ENCODE results near the gene CTTNBP2NL. TPM values are rescaled to one million over a fixed set of nuclear protein-coding genes. Genes with fewer than 3 reads are reported as not detected.

The CTTNBP2NL gene
- total RNA-seq, 2 experiments from 2014 or later: 1.0 to 1.4 TPM

GRCh38 chr1:112369392-112370285 is 26.4 kb upstream of the CTTNBP2NL start:
- Mint-ChIP-seq H3K27me3 (ENCODE audit: low read depth) (peaks cover 32% of the 10 kb centered on the region), H3K27ac (no peak overlapping the region), H3K4me1 (ENCODE audit: low read depth) (peaks cover 3% of the 10 kb centered on the region), H3K9me3 (no peaks in the 10 kb centered on the region), H3K36me3 (ENCODE audit: low read depth) (no peaks in the 10 kb centered on the region), H3K4me3 (no peak overlapping the region)
- DNase-seq: peak; percentile 90
- CTCF ChIA-PET: interaction anchor here (0.6 to 3.7 kb wide), 20 partner anchors 11 to 347 kb away, joined by 3 to 51 read pairs (median 4); no protein-coding TSS in a partner anchor
- intact Hi-C loops (cut with micrococcal nuclease): loop anchor here (1.0 to 10.0 kb wide), 3 partner anchors 11 to 595 kb away; no protein-coding TSS in a partner anchor

- H3K27ac Mint-ChIP-seq: no peak overlapping the region
- no peak overlapping the region for H3K4me3 Mint-ChIP-seq
- H3K27me3 Mint-ChIP-seq (ENCODE audit: low read depth): peaks cover 28% of the 10 kb centered on the region
- intact Hi-C loops (cut with micrococcal nuclease): no loop called here
- H3K36me3 Mint-ChIP-seq (ENCODE audit: low read depth): no peaks in the 10 kb centered on the region
- no peak for DNase-seq
- peaks cover 3% of the 10 kb centered on the region for H3K4me1 Mint-ChIP-seq (ENCODE audit: low read depth)
- H3K9me3 Mint-ChIP-seq: no peaks in the 10 kb centered on the region
- CTCF ChIA-PET: interaction anchor here (0.6 to 3.7 kb wide), 10 partner anchors 10 to 432 kb away, joined by 3 to 51 read pairs (median 4); no protein-coding TSS in a partner anchor
These were observed 25.0 kb upstream of the CTTNBP2NL start for GRCh38 chr1:112370996-112371395.

- Mint-ChIP-seq H3K27ac (no peak overlapping the region), H3K27me3 (ENCODE audit: low read depth) (peaks cover 28% of the 10 kb centered on the region), H3K9me3 (no peaks in the 10 kb centered on the region), H3K36me3 (ENCODE audit: low read depth) (no peaks in the 10 kb centered on the region), H3K4me3 (no peak overlapping the region), H3K4me1 (ENCODE audit: low read depth) (peaks cover 3% of the 10 kb centered on the region)
- CTCF ChIA-PET: interaction anchor here (0.9 to 3.7 kb wide), 3 partner anchors 9 to 242 kb away, joined by 3 to 51 read pairs (median 22); no protein-coding TSS in a partner anchor
- intact Hi-C loops (cut with micrococcal nuclease): no loop called here
- no peak for DNase-seq
These were observed 24.2 kb upstream of the CTTNBP2NL start for GRCh38 chr1:112371775-112372174.

- no peak for DNase-seq
- intact Hi-C loops (cut with micrococcal nuclease): no loop called here
- H3K4me3 Mint-ChIP-seq: no peak overlapping the region
- CTCF ChIA-PET: interaction anchor here (0.9 kb wide), 1 partner anchor 17 kb away, joined by 3 read pairs; no protein-coding TSS in a partner anchor
- H3K9me3 Mint-ChIP-seq: no peaks in the 10 kb centered on the region
- peaks cover 3% of the 10 kb centered on the region for H3K4me1 Mint-ChIP-seq (ENCODE audit: low read depth)
- H3K27me3 Mint-ChIP-seq (ENCODE audit: low read depth): peaks cover 25% of the 10 kb centered on the region
- H3K27ac Mint-ChIP-seq: no peak overlapping the region
- H3K36me3 Mint-ChIP-seq (ENCODE audit: low read depth): no peaks in the 10 kb centered on the region
These were observed 22.2 kb upstream of the CTTNBP2NL start for GRCh38 chr1:112373806-112374205.

GRCh38 chr1:112375701-112376100 is 20.3 kb upstream of the CTTNBP2NL start:
- intact Hi-C loops (cut with micrococcal nuclease): no loop called here
- Mint-ChIP-seq H3K36me3 (ENCODE audit: low read depth) (no peaks in the 10 kb centered on the region), H3K9me3 (no peaks in the 10 kb centered on the region), H3K27ac (no peak overlapping the region), H3K4me3 (no peak overlapping the region), H3K27me3 (ENCODE audit: low read depth) (peaks cover 19% of the 10 kb centered on the region), H3K4me1 (ENCODE audit: low read depth) (no peaks in the 10 kb centered on the region)
- CTCF ChIA-PET: no interaction called here
- no peak for DNase-seq

- CTCF ChIA-PET: interaction anchor here (0.6 to 3.6 kb wide), 3 partner anchors 10 to 234 kb away, joined by 3 to 22 read pairs (median 4); no protein-coding TSS in a partner anchor
- Mint-ChIP-seq H3K9me3 (no peaks in the 10 kb centered on the region), H3K36me3 (ENCODE audit: low read depth) (no peaks in the 10 kb centered on the region), H3K27ac (no peak overlapping the region), H3K4me3 (no peak overlapping the region), H3K4me1 (ENCODE audit: low read depth) (no peaks in the 10 kb centered on the region), H3K27me3 (ENCODE audit: low read depth) (peaks cover 22% of the 10 kb centered on the region)
- intact Hi-C loops (cut with micrococcal nuclease): no loop called here
- no peak for DNase-seq
These were observed 15.7 kb upstream of the CTTNBP2NL start for GRCh38 chr1:112380356-112380755.

DNA sequence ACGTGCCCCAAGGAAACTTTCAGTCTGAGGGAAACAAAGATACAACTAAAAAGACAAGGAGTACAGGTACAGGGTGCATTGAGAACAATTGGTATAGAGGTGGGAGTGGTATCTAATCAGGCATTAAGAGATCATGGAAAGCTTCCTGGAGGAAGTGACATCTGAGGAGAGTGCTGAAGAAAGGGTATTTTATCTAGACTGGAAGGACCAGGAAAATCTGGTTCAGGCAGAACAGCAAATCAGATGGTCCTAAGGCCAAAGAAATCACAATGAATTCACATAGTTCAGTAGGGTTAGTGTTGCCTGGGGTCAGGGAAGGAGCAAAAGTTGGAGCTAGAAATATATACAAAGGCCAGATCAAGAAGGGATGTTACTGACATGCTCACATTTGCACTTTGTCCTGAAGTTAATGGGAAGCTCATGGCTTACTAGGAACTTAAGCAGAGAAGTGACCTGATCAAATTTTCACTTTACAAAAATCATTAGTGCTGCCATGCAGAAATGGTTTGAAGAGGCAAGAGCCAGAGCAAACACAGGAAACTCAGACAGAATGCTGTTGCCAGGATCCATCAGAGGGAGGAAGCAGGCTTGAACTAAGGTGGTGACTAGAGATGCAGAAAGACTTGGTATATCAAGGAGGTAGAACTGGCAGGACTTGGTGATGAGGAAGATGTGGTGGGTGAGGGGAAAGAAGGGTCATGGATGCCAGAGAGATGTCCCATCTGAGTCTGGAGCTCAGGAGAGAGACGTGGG is 14.5 kb upstream of the CTTNBP2NL start:
- CTCF ChIA-PET: interaction anchor here (1.4 to 3.6 kb wide), 2 partner anchors 11 to 233 kb away, joined by 4 to 22 read pairs; no protein-coding TSS in a partner anchor
- Mint-ChIP-seq H3K4me1 (ENCODE audit: low read depth) (no peaks in the 10 kb centered on the region), H3K27me3 (ENCODE audit: low read depth) (peaks cover 22% of the 10 kb centered on the region), H3K27ac (no peak overlapping the region), H3K4me3 (no peak overlapping the region), H3K9me3 (no peaks in the 10 kb centered on the region), H3K36me3 (ENCODE audit: low read depth) (no peaks in the 10 kb centered on the region)
- DNase-seq: no peak
- intact Hi-C loops (cut with micrococcal nuclease): no loop called here

GRCh38 chr1:112383759-112384370 is 12.1 kb upstream of the CTTNBP2NL start:
- intact Hi-C loops (cut with micrococcal nuclease): no loop called here
- peaks cover 22% of the 10 kb centered on the region for H3K27me3 Mint-ChIP-seq (ENCODE audit: low read depth)
- DNase-seq: no peak
- H3K27ac Mint-ChIP-seq: no peak overlapping the region
- H3K9me3 Mint-ChIP-seq: no peaks in the 10 kb centered on the region
- H3K4me1 Mint-ChIP-seq (ENCODE audit: low read depth): no peaks in the 10 kb centered on the region
- no peak overlapping the region for H3K4me3 Mint-ChIP-seq
- H3K36me3 Mint-ChIP-seq (ENCODE audit: low read depth): no peaks in the 10 kb centered on the region
- CTCF ChIA-PET: no interaction called here

DNA sequence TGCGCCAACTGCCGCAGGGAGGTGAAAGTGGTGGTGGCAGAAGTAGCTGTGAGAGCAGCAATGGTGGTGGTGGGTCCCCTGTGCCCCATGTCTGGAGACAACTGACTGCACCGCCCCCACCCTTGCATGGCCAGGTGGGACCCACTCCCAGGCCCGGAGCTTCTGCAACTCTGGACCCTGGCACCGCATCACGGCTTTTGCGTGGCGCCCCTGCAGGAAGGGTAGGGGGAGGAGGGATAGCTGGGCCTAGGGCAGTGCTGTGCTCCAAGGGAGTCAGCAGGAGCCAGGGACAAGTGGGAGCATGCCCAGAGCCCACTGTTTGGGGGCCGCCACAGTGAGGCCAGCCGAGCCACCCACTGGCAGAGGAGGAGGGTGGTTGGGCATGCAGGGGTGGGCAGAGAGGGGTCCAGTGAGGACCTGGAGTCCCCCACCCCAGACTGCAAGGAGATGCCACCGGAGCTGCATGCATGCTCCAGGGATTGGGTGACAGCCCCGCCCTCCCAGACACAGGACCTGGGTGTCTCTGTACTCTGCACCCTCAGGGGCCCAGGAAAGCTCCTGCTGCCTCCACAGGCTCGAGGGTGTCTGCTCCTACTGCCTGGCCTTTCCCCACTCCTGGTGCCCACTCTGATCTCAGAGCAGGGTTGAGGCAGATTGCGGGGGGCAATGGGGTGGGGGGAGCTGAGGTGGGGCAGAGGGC is 9.8 kb upstream of the CTTNBP2NL start:
- Mint-ChIP-seq H3K36me3 (ENCODE audit: low read depth) (no peaks in the 10 kb centered on the region), H3K9me3 (no peaks in the 10 kb centered on the region), H3K27ac (no peak overlapping the region), H3K4me3 (no peak overlapping the region), H3K27me3 (ENCODE audit: low read depth) (peaks cover 18% of the 10 kb centered on the region), H3K4me1 (ENCODE audit: low read depth) (peaks cover 3% of the 10 kb centered on the region)
- no peak for DNase-seq
- CTCF ChIA-PET: interaction anchor here (0.7 kb wide), 1 partner anchor 116 kb away, joined by 3 read pairs; no protein-coding TSS in a partner anchor
- intact Hi-C loops (cut with micrococcal nuclease): no loop called here

- intact Hi-C loops (cut with micrococcal nuclease): no loop called here
- peaks cover 3% of the 10 kb centered on the region for H3K4me1 Mint-ChIP-seq (ENCODE audit: low read depth)
- H3K27ac Mint-ChIP-seq: no peak overlapping the region
- H3K9me3 Mint-ChIP-seq: no peaks in the 10 kb centered on the region
- CTCF ChIA-PET: no interaction called here
- no peaks in the 10 kb centered on the region for H3K36me3 Mint-ChIP-seq (ENCODE audit: low read depth)
- no peak for DNase-seq
- peaks cover 13% of the 10 kb centered on the region for H3K27me3 Mint-ChIP-seq (ENCODE audit: low read depth)
- no peak overlapping the region for H3K4me3 Mint-ChIP-seq
These were observed 9.2 kb upstream of the CTTNBP2NL start for GRCh38 chr1:112386731-112387346.

DNA sequence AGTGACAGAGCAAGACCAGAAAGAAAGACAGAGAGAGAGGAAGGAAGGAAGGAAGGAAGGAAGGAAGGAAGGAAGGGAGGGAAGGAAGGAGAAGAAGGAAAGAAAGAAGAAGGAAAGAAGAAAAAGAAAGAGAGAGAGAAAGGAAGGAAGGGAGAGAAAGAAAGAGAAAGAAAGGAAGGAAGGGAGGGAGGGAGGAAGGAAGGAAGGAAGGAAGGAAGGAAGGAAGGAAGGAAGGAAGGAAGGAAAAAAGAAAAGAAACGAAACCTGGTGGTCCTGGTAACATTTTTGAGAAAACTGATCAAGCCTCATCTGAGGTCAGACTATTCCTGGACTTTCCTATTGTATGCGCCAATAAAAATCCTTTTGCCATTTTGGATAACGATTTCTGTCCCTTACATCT is 8.2 kb upstream of the CTTNBP2NL start:
- Mint-ChIP-seq H3K36me3 (ENCODE audit: low read depth) (no peaks in the 10 kb centered on the region), H3K27me3 (ENCODE audit: low read depth) (peaks cover 14% of the 10 kb centered on the region), H3K4me3 (no peak overlapping the region), H3K4me1 (ENCODE audit: low read depth) (peaks cover 3% of the 10 kb centered on the region), H3K9me3 (no peaks in the 10 kb centered on the region), H3K27ac (no peak overlapping the region)
- no peak for DNase-seq
- CTCF ChIA-PET: no interaction called here
- intact Hi-C loops (cut with micrococcal nuclease): no loop called here

Measured in activated naive CD4-positive, alpha-beta T cell treated with anti-CD3 and anti-CD28 coated beads for 36 hours (primary cell).